ENCODE measurements around the gene IPO5.

DNA sequence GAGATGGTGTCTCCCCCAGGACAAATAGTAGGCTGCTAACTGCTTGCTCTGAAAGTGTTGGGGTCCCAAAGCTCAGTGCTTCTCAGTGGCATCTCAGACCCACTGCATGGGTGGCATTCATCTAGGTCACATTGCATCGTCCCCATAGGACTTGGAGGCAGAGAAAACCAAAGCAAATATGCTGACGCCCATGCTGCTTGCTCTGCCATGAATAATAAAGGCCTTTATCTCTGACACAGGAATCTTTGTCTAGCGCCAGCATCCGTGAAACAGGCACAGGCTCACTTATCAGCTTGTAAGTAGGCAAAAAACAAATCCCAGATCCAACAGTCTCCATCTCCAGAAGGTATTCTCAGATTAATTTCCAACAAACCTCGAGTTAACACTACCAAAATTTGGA is 18.9 kb upstream of the IPO5 start:
- TF ChIP-seq, protein P1, sequence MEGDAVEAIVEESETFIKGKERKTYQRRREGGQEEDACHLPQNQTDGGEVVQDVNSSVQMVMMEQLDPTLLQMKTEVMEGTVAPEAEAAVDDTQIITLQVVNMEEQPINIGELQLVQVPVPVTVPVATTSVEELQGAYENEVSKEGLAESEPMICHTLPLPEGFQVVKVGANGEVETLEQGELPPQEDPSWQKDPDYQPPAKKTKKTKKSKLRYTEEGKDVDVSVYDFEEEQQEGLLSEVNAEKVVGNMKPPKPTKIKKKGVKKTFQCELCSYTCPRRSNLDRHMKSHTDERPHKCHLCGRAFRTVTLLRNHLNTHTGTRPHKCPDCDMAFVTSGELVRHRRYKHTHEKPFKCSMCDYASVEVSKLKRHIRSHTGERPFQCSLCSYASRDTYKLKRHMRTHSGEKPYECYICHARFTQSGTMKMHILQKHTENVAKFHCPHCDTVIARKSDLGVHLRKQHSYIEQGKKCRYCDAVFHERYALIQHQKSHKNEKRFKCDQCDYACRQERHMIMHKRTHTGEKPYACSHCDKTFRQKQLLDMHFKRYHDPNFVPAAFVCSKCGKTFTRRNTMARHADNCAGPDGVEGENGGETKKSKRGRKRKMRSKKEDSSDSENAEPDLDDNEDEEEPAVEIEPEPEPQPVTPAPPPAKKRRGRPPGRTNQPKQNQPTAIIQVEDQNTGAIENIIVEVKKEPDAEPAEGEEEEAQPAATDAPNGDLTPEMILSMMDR (IDR thresholded peaks at IDR 0.05), result no peak
- TF ChIP-seq POLR2A (IDR thresholded peaks at IDR 0.05), result no peak
